ENCODE data around the gene SLC2A4. TPM values are rescaled to one million over a fixed set of nuclear protein-coding genes. Genes with fewer than 3 reads are reported as not detected.

The SLC2A4 gene
- total RNA-seq, 1 experiment from 2014 or later: 1.5 TPM

DNA sequence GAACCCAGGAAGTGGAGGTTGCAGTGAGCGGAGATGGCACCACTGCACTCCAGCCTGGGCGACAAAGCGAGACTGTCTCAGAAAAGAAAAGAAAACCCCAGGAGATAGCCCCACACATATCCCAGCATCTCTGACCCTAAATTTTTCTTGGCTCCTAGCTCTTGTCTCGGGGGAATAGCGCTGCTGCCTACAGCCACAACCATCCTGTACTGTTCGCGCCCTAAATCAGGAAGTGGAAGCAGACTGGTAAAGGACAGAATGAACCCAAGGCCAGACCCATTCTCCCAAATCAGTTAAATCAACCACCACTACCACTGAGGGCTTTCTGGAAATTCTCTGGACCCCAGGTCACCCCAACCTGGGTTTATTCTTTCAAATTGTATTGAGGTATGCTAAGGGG lies 31.7 kb upstream of the SLC2A4 start:
- Histone ChIP-seq H3F3A (ENCODE audit: insufficient read depth, low read depth) (peaks cover 42% of the 10 kb centered on the region), H3K9me3 (ENCODE audit: insufficient read depth, low read depth) (no peaks in the 10 kb centered on the region), H3K27ac (no peak overlapping the region), H3K9me2 (ENCODE audit: insufficient read depth) (no peaks in the 10 kb centered on the region), H3K4me2 (peak overlapping the region; percentile 90), H3K4me1 (replicated peaks; ENCODE audit: insufficient read depth) (peaks cover 28% of the 10 kb centered on the region), H3K79me2 (ENCODE audit: low read depth) (peaks cover 70% of the 10 kb centered on the region), H3K4me3 (peak overlapping the region; percentile 72), H4K20me1 (ENCODE audit: insufficient read depth) (peaks cover 6% of the 10 kb centered on the region; the same call in 1 of the 2 replicates), H2AFZ (no peak overlapping the region), H3K36me3 (ENCODE audit: low read depth) (peaks cover 19% of the 10 kb centered on the region), H3K27me3 (ENCODE audit: insufficient read depth, low read depth) (no peaks in the 10 kb centered on the region)
- no peak for TF ChIP-seq EZH2 (IDR thresholded peaks at IDR 0.05; ENCODE audit: low read depth)
- TF ChIP-seq, protein P1, sequence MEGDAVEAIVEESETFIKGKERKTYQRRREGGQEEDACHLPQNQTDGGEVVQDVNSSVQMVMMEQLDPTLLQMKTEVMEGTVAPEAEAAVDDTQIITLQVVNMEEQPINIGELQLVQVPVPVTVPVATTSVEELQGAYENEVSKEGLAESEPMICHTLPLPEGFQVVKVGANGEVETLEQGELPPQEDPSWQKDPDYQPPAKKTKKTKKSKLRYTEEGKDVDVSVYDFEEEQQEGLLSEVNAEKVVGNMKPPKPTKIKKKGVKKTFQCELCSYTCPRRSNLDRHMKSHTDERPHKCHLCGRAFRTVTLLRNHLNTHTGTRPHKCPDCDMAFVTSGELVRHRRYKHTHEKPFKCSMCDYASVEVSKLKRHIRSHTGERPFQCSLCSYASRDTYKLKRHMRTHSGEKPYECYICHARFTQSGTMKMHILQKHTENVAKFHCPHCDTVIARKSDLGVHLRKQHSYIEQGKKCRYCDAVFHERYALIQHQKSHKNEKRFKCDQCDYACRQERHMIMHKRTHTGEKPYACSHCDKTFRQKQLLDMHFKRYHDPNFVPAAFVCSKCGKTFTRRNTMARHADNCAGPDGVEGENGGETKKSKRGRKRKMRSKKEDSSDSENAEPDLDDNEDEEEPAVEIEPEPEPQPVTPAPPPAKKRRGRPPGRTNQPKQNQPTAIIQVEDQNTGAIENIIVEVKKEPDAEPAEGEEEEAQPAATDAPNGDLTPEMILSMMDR (conservative IDR thresholded peaks at IDR 0.05): no peak
- no peak for DNase-seq
- BruUV-seq (replicated peaks): no TSS peak
- intact Hi-C loops (cut with micrococcal nuclease; ENCODE audit: unreplicated experiment): no loop called here
- POLR2A ChIA-PET (ENCODE audit: unreplicated experiment): interaction anchor here (0.6 kb wide), 1 partner anchor 438 kb away, joined by 4 read pairs; no protein-coding TSS in a partner anchor
- CTCF ChIA-PET: no interaction called here

DNA sequence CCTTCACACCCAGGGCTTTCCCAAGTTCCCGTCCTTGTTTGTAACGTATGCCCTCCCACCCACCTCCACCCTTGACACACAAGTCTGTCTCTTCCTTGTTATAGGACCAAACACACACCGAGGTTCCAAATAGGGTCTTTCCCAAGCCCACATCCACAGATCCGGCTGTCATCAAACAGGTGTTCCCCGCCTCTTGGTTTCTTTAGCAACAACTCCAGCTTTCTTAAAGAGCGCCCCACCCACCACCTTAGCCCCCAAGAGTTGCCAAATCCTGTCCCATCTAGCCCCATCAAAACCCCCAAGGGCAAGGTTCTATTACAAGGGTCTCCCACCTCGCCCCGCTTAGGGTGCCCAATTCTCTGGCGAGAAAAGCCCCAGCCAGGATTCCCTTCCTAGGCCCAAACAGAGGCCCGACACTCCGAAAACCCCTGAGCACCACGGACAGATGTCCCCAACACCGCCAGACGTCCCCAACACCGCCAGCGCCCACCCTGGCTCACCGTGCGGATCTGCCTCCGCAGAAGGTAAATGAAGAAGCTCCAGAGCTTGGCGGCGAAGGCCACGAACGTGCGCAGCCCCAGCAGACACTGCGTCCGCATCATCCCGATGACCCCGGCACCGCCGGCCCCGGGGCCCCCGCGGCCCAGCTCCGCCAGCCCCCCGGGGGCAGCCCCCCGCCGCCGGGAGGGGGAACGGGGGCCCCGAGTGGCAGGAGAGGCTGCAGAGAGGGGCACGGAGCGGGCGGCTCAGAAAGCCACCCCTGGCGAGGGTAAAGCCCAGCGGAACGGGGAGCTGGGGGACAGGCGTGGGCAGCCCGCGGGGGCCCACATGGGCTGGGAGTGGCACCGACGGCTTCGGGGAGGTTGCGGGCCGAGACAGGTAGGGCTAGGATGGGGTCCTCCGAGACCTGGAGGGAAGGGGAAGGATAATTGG lies 30.6 kb upstream of the SLC2A4 start:
- Histone ChIP-seq H3K27ac (peak overlapping the region; percentile 89), H3K36me3 (ENCODE audit: low read depth) (peaks cover 19% of the 10 kb centered on the region), H3K4me2 (peak overlapping the region; percentile 90), H2AFZ (peak overlapping the region; percentile 21; the same call in 1 of the 2 replicates), H3K9me2 (ENCODE audit: insufficient read depth) (no peaks in the 10 kb centered on the region), H3K27me3 (ENCODE audit: insufficient read depth, low read depth) (no peaks in the 10 kb centered on the region), H3K79me2 (ENCODE audit: low read depth) (peaks cover 73% of the 10 kb centered on the region), H3K4me1 (replicated peaks; ENCODE audit: insufficient read depth) (peaks cover 28% of the 10 kb centered on the region), H4K20me1 (ENCODE audit: insufficient read depth) (peaks cover 6% of the 10 kb centered on the region; the same call in 1 of the 2 replicates), H3K4me3 (peak overlapping the region; percentile 72), H3K9me3 (ENCODE audit: insufficient read depth, low read depth) (no peaks in the 10 kb centered on the region), H3F3A (ENCODE audit: insufficient read depth, low read depth) (peaks cover 45% of the 10 kb centered on the region)
- POLR2A ChIA-PET (ENCODE audit: unreplicated experiment): interaction anchor here (0.5 to 0.6 kb wide), 4 partner anchors 12 to 338 kb away, joined by 4 to 10 read pairs (median 4); partner anchors contain the start of genes PHF23 and TMEM256
- DNase-seq: no peak
- BruUV-seq (replicated peaks): no TSS peak
- TF ChIP-seq, protein P1 (conservative IDR thresholded peaks at IDR 0.05): no peak
- TF ChIP-seq EZH2 (IDR thresholded peaks at IDR 0.05; ENCODE audit: low read depth): no peak
- intact Hi-C loops (cut with micrococcal nuclease; ENCODE audit: unreplicated experiment): no loop called here
- CTCF ChIA-PET: interaction anchor here (0.5 to 0.6 kb wide), 2 partner anchors 12 to 434 kb away, joined by 3 read pairs; no protein-coding TSS in a partner anchor

DNA sequence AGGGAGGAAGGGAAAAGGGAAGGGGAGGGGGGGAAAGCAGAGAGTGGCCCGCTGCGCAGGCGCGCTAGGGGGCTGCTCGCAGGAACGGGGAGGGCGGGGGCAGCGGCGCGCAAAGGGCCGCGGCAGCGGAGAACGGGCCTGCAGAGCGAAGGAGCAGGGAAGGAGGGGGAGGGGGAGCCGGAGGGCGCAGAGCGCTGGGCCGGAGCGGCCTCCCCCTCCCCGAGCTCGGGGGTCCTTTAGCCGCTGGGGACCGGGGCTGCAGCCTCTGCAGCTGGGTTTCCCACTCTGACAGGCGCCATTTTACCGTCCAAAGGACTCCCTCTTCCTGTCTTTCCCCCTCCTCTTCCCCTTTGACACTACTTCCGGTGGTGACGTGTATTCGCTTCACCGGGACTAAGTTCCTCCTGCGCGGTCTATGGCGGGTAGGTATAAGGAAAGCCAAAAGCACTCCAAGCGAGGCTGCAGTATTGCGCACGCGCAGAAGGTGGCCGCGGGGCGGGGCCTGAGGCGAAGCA lies 29.8 kb upstream of the SLC2A4 start, which contains the start of gene CTDNEP1:
TSS of gene CTDNEP1 (minus strand) at position 74 of the 515 bp plus-strand sequence. CDS start 438 bp downstream, outside the sequence.
- POLR2A ChIA-PET (ENCODE audit: unreplicated experiment): interaction anchor here (0.5 to 0.6 kb wide), 3 partner anchors 46 to 337 kb away, joined by 4 to 10 read pairs (median 4); partner anchors contain the start of gene TMEM256
- no peaks in the 10 kb centered on the region for H3K9me3 ChIP-seq (ENCODE audit: insufficient read depth, low read depth)
- peak within 1 kb of the TSS; percentile 89 for H3K27ac ChIP-seq
- peaks cover 76% of the 10 kb centered on the region for H3K79me2 ChIP-seq (ENCODE audit: low read depth)
- no TSS peak for BruUV-seq (replicated peaks)
- no peaks in the 10 kb centered on the region for H3K9me2 ChIP-seq (ENCODE audit: insufficient read depth)
- peaks cover 15% of the 10 kb centered on the region for H3K36me3 ChIP-seq (ENCODE audit: low read depth)
- peak within 1 kb of the TSS; percentile 75 for H2AFZ ChIP-seq
- intact Hi-C loops (cut with micrococcal nuclease; ENCODE audit: unreplicated experiment): loop anchor here (1.0 to 2.0 kb wide), 2 partner anchors 11 to 13 kb away; partner anchors contain the start of genes CLDN7 and PHF23
- CTCF ChIA-PET: interaction anchor here (0.5 to 0.6 kb wide), 2 partner anchors 11 to 434 kb away, joined by 3 read pairs; no protein-coding TSS in a partner anchor
- peaks cover 28% of the 10 kb centered on the region for H3K4me1 ChIP-seq (replicated peaks; ENCODE audit: insufficient read depth)
- no peaks in the 10 kb centered on the region for H3K27me3 ChIP-seq (ENCODE audit: insufficient read depth, low read depth)
- peak within 1 kb of the TSS; percentile 72 for H3K4me3 ChIP-seq
- peaks cover 6% of the 10 kb centered on the region; the same call in 1 of the 2 replicates for H4K20me1 ChIP-seq (ENCODE audit: insufficient read depth)
- TF ChIP-seq EZH2 (IDR thresholded peaks at IDR 0.05; ENCODE audit: low read depth): no peak
- TF ChIP-seq, protein P1 (conservative IDR thresholded peaks at IDR 0.05): no peak
- H3F3A ChIP-seq (ENCODE audit: insufficient read depth, low read depth): peaks cover 45% of the 10 kb centered on the region
- peak; percentile 97 to 99 for DNase-seq
- peak within 1 kb of the TSS; percentile 90 for H3K4me2 ChIP-seq
